Karpas-422 (cell line): ENCODE measurements around the gene EPHA2. TPM values are rescaled to one million over a fixed set of nuclear protein-coding genes. Genes with fewer than 3 reads are reported as not detected.

Experiments used
- DNase-seq: peaks from one replicate; pipeline ENCODE4 v3.0.0-alpha.2; 2015
- H2AFZ ChIP-seq: fragments of 200-600 bp; sonication (generic); 2 replicates; pipeline ENCODE4 v1.6.1; 2014; ENCODE audit warnings: antibody characterized with exemption, low read length, mixed read lengths
- H3K27ac ChIP-seq: fragments of 200-600 bp; sonication (generic); 2 replicates; pipeline ENCODE4 v1.5.1; 2014; ENCODE audit warnings: mild to moderate bottlenecking, low read length, moderate library complexity
- H3K27me3 ChIP-seq: fragments of 200-600 bp; sonication (generic); 2 replicates; pipeline ENCODE4 v1.6.1; 2014; ENCODE audit warnings: low read length, mixed read lengths
- H3K36me3 ChIP-seq: fragments of 200-600 bp; sonication (generic); 2 replicates; pipeline ENCODE4 v1.6.1; 2014; ENCODE audit warnings: low read length, mixed read lengths; ENCODE audit not compliant: insufficient read depth
- H3K4me1 ChIP-seq: fragments of 200-600 bp; sonication (generic); 2 replicates; pipeline ENCODE4 v1.6.1; 2014; ENCODE audit warnings: mild to moderate bottlenecking, low read length, mixed read lengths
- H3K4me2 ChIP-seq: fragments of 200-600 bp; sonication (generic); 2 replicates; pipeline ENCODE4 v1.6.1; 2014; ENCODE audit warnings: low read length, low read depth, mild to moderate bottlenecking; ENCODE audit not compliant: poor library complexity, severe bottlenecking
- H3K4me3 ChIP-seq: fragments of 200-600 bp; sonication (generic); 2 replicates; pipeline ENCODE4 v1.5.1; 2014; ENCODE audit warnings: mild to moderate bottlenecking, antibody characterized with exemption, low read length, mixed read lengths
- H3K79me2 ChIP-seq: fragments of 200-600 bp; sonication (generic); 2 replicates; pipeline ENCODE4 v1.6.1; 2014; ENCODE audit warnings: mild to moderate bottlenecking, low read length, mixed read lengths
- H3K9ac ChIP-seq: fragments of 200-600 bp; sonication (generic); 2 replicates; pipeline ENCODE4 v1.6.0; 2014; ENCODE audit warnings: low read length
- H3K9me2 ChIP-seq: fragments of 200-600 bp; sonication (generic), shearing (Covaris generic); replicated peaks from 2 replicates; pipeline ENCODE4 v1.6.0; 2014; ENCODE audit warnings: mild to moderate bottlenecking, low read length, moderate library complexity; ENCODE audit not compliant: insufficient read depth
- H3K9me3 ChIP-seq: fragments of 300-700, 200-600 bp; sonication (generic); 2 replicates; pipeline ENCODE4 v1.6.1; 2014; ENCODE audit warnings: low read length, mixed read lengths
- H4K20me1 ChIP-seq: fragments of 200-600 bp; sonication (generic); 2 replicates; pipeline ENCODE4 v1.6.1; 2014; ENCODE audit warnings: mild to moderate bottlenecking, antibody characterized with exemption, low read length, low read depth; ENCODE audit not compliant: insufficient read depth
- total RNA-seq: library from RNA; depleted of rRNA; stranded (reverse); fragments of >200 nt; shearing (Covaris generic); gene quantifications from 2 replicates; pipeline ENCODE4 v1.2.3, GENCODE V29; 2014; ENCODE audit warnings: low replicate concordance

The EPHA2 gene
- total RNA-seq, 1 experiment from 2014 or later: not detected

- H3K27me3 ChIP-seq: no peaks in the 10 kb centered on the region
- H3K4me1 ChIP-seq: no peaks in the 10 kb centered on the region
- H3K36me3 ChIP-seq: no peaks in the 10 kb centered on the region
- no peaks in the 10 kb centered on the region for H4K20me1 ChIP-seq
- no peaks in the 10 kb centered on the region for H3K9me2 ChIP-seq
- no peak for DNase-seq
- H3K27ac ChIP-seq: no peak overlapping the region
- H3K9me3 ChIP-seq: no peaks in the 10 kb centered on the region
- no peak overlapping the region for H3K9ac ChIP-seq
- H2AFZ ChIP-seq: no peak overlapping the region
- no peaks in the 10 kb centered on the region for H3K79me2 ChIP-seq
- H3K4me2 ChIP-seq: no peak overlapping the region
- no peak overlapping the region for H3K4me3 ChIP-seq
Observed at GRCh38 chr1:16125483-16125882, 30.4 kb downstream of the EPHA2 start.

GRCh38 chr1:16125088-16125470 lies 30.8 kb downstream of the EPHA2 start:
- Histone ChIP-seq H3K9ac (no peak overlapping the region), H3K27ac (no peak overlapping the region), H4K20me1 (no peaks in the 10 kb centered on the region), H2AFZ (no peak overlapping the region), H3K4me1 (no peaks in the 10 kb centered on the region), H3K9me2 (no peaks in the 10 kb centered on the region), H3K27me3 (no peaks in the 10 kb centered on the region), H3K4me3 (no peak overlapping the region), H3K9me3 (no peaks in the 10 kb centered on the region), H3K79me2 (no peaks in the 10 kb centered on the region), H3K4me2 (no peak overlapping the region), H3K36me3 (no peaks in the 10 kb centered on the region)
- no peak for DNase-seq

- no peak overlapping the region for H2AFZ ChIP-seq
- no peaks in the 10 kb centered on the region for H3K9me2 ChIP-seq
- H3K4me3 ChIP-seq: no peak overlapping the region
- H3K27ac ChIP-seq: no peak overlapping the region
- no peak overlapping the region for H3K9ac ChIP-seq
- H3K9me3 ChIP-seq: no peaks in the 10 kb centered on the region
- no peaks in the 10 kb centered on the region for H3K4me1 ChIP-seq
- DNase-seq: no peak
- H3K4me2 ChIP-seq: no peak overlapping the region
- H4K20me1 ChIP-seq: no peaks in the 10 kb centered on the region
- H3K27me3 ChIP-seq: no peaks in the 10 kb centered on the region
- H3K79me2 ChIP-seq: no peaks in the 10 kb centered on the region
- H3K36me3 ChIP-seq: no peaks in the 10 kb centered on the region
Observed at GRCh38 chr1:16124377-16125087, 31.3 kb downstream of the EPHA2 start.

GRCh38 chr1:16122916-16123315 lies 33.0 kb downstream of the EPHA2 start:
- no peak overlapping the region for H3K4me2 ChIP-seq
- no peak for DNase-seq
- no peaks in the 10 kb centered on the region for H4K20me1 ChIP-seq
- no peak overlapping the region for H3K4me3 ChIP-seq
- H3K9me3 ChIP-seq: no peaks in the 10 kb centered on the region
- H3K27me3 ChIP-seq: no peaks in the 10 kb centered on the region
- H3K4me1 ChIP-seq: no peaks in the 10 kb centered on the region
- no peak overlapping the region for H2AFZ ChIP-seq
- H3K36me3 ChIP-seq: no peaks in the 10 kb centered on the region
- H3K27ac ChIP-seq: no peak overlapping the region
- H3K9ac ChIP-seq: no peak overlapping the region
- H3K79me2 ChIP-seq: no peaks in the 10 kb centered on the region
- H3K9me2 ChIP-seq: no peaks in the 10 kb centered on the region

- Histone ChIP-seq H3K79me2 (no peaks in the 10 kb centered on the region), H3K9ac (no peak overlapping the region), H3K9me3 (no peaks in the 10 kb centered on the region)
Observed at GRCh38 chr1:16122350-16122881, 33.5 kb downstream of the EPHA2 start.

GRCh38 chr1:16120940-16121410 lies 34.9 kb downstream of the EPHA2 start:
- no peaks in the 10 kb centered on the region for H3K79me2 ChIP-seq
- H3K9ac ChIP-seq: no peak overlapping the region
- no peaks in the 10 kb centered on the region for H3K9me3 ChIP-seq
- H3K27me3 ChIP-seq: no peaks in the 10 kb centered on the region
- no peaks in the 10 kb centered on the region for H4K20me1 ChIP-seq
- H3K4me3 ChIP-seq: no peak overlapping the region
- no peak overlapping the region for H2AFZ ChIP-seq
- H3K4me2 ChIP-seq: no peak overlapping the region
- no peak for DNase-seq
- H3K36me3 ChIP-seq: no peaks in the 10 kb centered on the region
- H3K27ac ChIP-seq: no peak overlapping the region
- H3K9me2 ChIP-seq: no peaks in the 10 kb centered on the region
- H3K4me1 ChIP-seq: no peaks in the 10 kb centered on the region

More at GRCh38 chr1:16122350-16122881, 33.5 kb downstream of the EPHA2 start:
- Histone ChIP-seq H4K20me1 (no peaks in the 10 kb centered on the region), H3K27me3 (no peaks in the 10 kb centered on the region), H2AFZ (no peak overlapping the region), H3K27ac (no peak overlapping the region), H3K4me3 (no peak overlapping the region), H3K36me3 (no peaks in the 10 kb centered on the region), H3K4me1 (no peaks in the 10 kb centered on the region), H3K4me2 (no peak overlapping the region), H3K9me2 (no peaks in the 10 kb centered on the region)
- no peak for DNase-seq

- Histone ChIP-seq H3K27ac (no peak overlapping the region), H3K4me2 (no peak overlapping the region), H3K4me3 (no peak overlapping the region), H3K27me3 (no peaks in the 10 kb centered on the region), H3K4me1 (no peaks in the 10 kb centered on the region), H3K9ac (no peak overlapping the region), H3K9me2 (no peaks in the 10 kb centered on the region), H4K20me1 (no peaks in the 10 kb centered on the region), H3K9me3 (no peaks in the 10 kb centered on the region), H3K36me3 (no peaks in the 10 kb centered on the region), H3K79me2 (no peaks in the 10 kb centered on the region), H2AFZ (no peak overlapping the region)
- no peak for DNase-seq
Observed at GRCh38 chr1:16120407-16120806, 35.5 kb downstream of the EPHA2 start.

- Histone ChIP-seq H3K9me2 (no peaks in the 10 kb centered on the region), H3K9me3 (no peaks in the 10 kb centered on the region)
Observed at GRCh38 chr1:16119926-16120325, 35.9 kb downstream of the EPHA2 start.

More at GRCh38 chr1:16119926-16120325, 35.9 kb downstream of the EPHA2 start:
- no peak overlapping the region for H3K27ac ChIP-seq
- H3K27me3 ChIP-seq: no peaks in the 10 kb centered on the region
- H3K4me2 ChIP-seq: no peak overlapping the region
- no peak overlapping the region for H3K9ac ChIP-seq
- H3K79me2 ChIP-seq: no peaks in the 10 kb centered on the region
- DNase-seq: no peak
- no peak overlapping the region for H3K4me3 ChIP-seq
- no peaks in the 10 kb centered on the region for H4K20me1 ChIP-seq
- no peaks in the 10 kb centered on the region for H3K4me1 ChIP-seq
- no peaks in the 10 kb centered on the region for H3K36me3 ChIP-seq
- H2AFZ ChIP-seq: no peak overlapping the region
